ENCODE measurements around the gene RASA3. TPM values are rescaled to one million over a fixed set of nuclear protein-coding genes. Genes with fewer than 3 reads are reported as not detected.
"Not testable (repeated sequence)": the region's sequence is repeated elsewhere in the genome, so short reads cannot be mapped to it uniquely, and the experiment has no call there.

RASA3 gene
- total RNA-seq, 2 donors from 2014 or later = 39.4 to 44.1 TPM

- Mint-ChIP-seq H3K36me3 (peaks cover 12 to 16% of the 10 kb centered on the region in 2 donors), H3K27ac (no peak overlapping the region), H3K9me3 (peaks cover 0 to 4% of the 10 kb centered on the region in 2 donors)
- no peak for ATAC-seq
- no peak for DNase-seq (ENCODE audit: low spot score in 2 of 2)
Measured at GRCh38 chr13:114135731-114136171, 3.3 kb upstream of the RASA3 start.

GRCh38 chr13:114134944-114135610, 2.7 kb upstream of the RASA3 start:
- H3K27ac Mint-ChIP-seq = no peak overlapping the region
- peaks cover 0 to 4% of the 10 kb centered on the region in 2 donors for H3K9me3 Mint-ChIP-seq
- ATAC-seq = no peak
- peaks cover 14 to 17% of the 10 kb centered on the region in 2 donors for H3K36me3 Mint-ChIP-seq
- no peak for DNase-seq (ENCODE audit: low spot score in 2 of 2)

- no peak for ATAC-seq
- peaks cover 0 to 4% of the 10 kb centered on the region in 2 donors for H3K9me3 Mint-ChIP-seq
- no peak overlapping the region for H3K27ac Mint-ChIP-seq
- no peak for DNase-seq (ENCODE audit: low spot score in 2 of 2)
- peaks cover 14 to 17% of the 10 kb centered on the region in 2 donors for H3K36me3 Mint-ChIP-seq
Measured at GRCh38 chr13:114134111-114134943, 1.9 kb upstream of the RASA3 start.

- DNase-seq (ENCODE audit: low spot score in 2 of 2); H3K27ac Mint-ChIP-seq; H3K9me3 Mint-ChIP-seq; ATAC-seq: not testable (repeated sequence)
- H3K36me3 Mint-ChIP-seq = peaks cover 14 to 19% of the 10 kb centered on the region in 2 donors
Measured at GRCh38 chr13:114133552-114133951, 1.1 kb upstream of the RASA3 start.

GRCh38 chr13:114133126-114133525, 703 bp upstream of the RASA3 start:
- H3K9me3 Mint-ChIP-seq; ATAC-seq; H3K27ac Mint-ChIP-seq; DNase-seq (ENCODE audit: low spot score in 2 of 2): not testable (repeated sequence)
- peaks cover 14 to 23% of the 10 kb centered on the region in 2 donors for H3K36me3 Mint-ChIP-seq

- peak overlapping the region; percentile 97 to 99 for H3K27ac Mint-ChIP-seq
- ATAC-seq (peak; percentile 3 to 7), DNase-seq (ENCODE audit: low spot score in 2 of 2) (no peak)
- peaks cover 0 to 5% of the 10 kb centered on the region in 2 donors for H3K9me3 Mint-ChIP-seq
- H3K36me3 Mint-ChIP-seq = peaks cover 14 to 29% of the 10 kb centered on the region in 2 donors
Measured at GRCh38 chr13:114131583-114132418, 622 bp downstream of the RASA3 start.

- DNase-seq (ENCODE audit: low spot score in 2 of 2) = peak; percentile 51 to 83
- ATAC-seq = peak; percentile 38 to 59
- Mint-ChIP-seq H3K27ac (peak overlapping the region; percentile 97 to 99), H3K9me3 (peaks cover 0 to 10% of the 10 kb centered on the region in 2 donors), H3K36me3 (peaks cover 14 to 37% of the 10 kb centered on the region in 2 donors)
Measured at GRCh38 chr13:114130837-114131582, 1.4 kb downstream of the RASA3 start.

GRCh38 chr13:114130131-114130836, 2.1 kb downstream of the RASA3 start:
- peaks cover 14 to 43% of the 10 kb centered on the region in 2 donors for H3K36me3 Mint-ChIP-seq
- ATAC-seq = no peak
- DNase-seq (ENCODE audit: low spot score in 2 of 2) = no peak
- peaks cover 0 to 12% of the 10 kb centered on the region in 2 donors for H3K9me3 Mint-ChIP-seq
- H3K27ac Mint-ChIP-seq = peak overlapping the region; percentile 97 to 99

- ATAC-seq (peak; percentile 4 to 20), DNase-seq (ENCODE audit: low spot score in 2 of 2) (no peak)
- H3K9me3 Mint-ChIP-seq = peaks cover 0 to 15% of the 10 kb centered on the region in 2 donors
- peaks cover 20 to 49% of the 10 kb centered on the region in 2 donors for H3K36me3 Mint-ChIP-seq
- H3K27ac Mint-ChIP-seq = peak overlapping the region; percentile 95 to 97
Measured at GRCh38 chr13:114129649-114130062, 2.8 kb downstream of the RASA3 start.

- ATAC-seq = peak; percentile 69 to 72
- peak; percentile 86 to 88 for DNase-seq (ENCODE audit: low spot score in 2 of 2)
- H3K27ac Mint-ChIP-seq = peak overlapping the region; percentile 95 to 97
- H3K9me3 Mint-ChIP-seq = peaks cover 0 to 15% of the 10 kb centered on the region in 2 donors
- H3K36me3 Mint-ChIP-seq = peaks cover 21 to 52% of the 10 kb centered on the region in 2 donors
Measured at GRCh38 chr13:114128624-114129522, 3.5 kb downstream of the RASA3 start.

- Mint-ChIP-seq H3K36me3 (peaks cover 21 to 52% of the 10 kb centered on the region in 2 donors), H3K27ac (peak overlapping the region; percentile 94 to 97), H3K9me3 (peaks cover 0 to 15% of the 10 kb centered on the region in 2 donors)
- DNase-seq (ENCODE audit: low spot score in 2 of 2) (no peak), ATAC-seq (no peak)
Measured at GRCh38 chr13:114128348-114128623, 4.1 kb downstream of the RASA3 start.

- Mint-ChIP-seq H3K36me3 (peaks cover 21 to 52% of the 10 kb centered on the region in 2 donors), H3K9me3 (peaks cover 0 to 15% of the 10 kb centered on the region in 2 donors), H3K27ac (peak overlapping the region; percentile 94 to 97)
- ATAC-seq = no peak
- no peak for DNase-seq (ENCODE audit: low spot score in 2 of 2)
Measured at GRCh38 chr13:114127473-114128347, 4.7 kb downstream of the RASA3 start.

GRCh38 chr13:114126789-114127472, 5.5 kb downstream of the RASA3 start:
- Mint-ChIP-seq H3K36me3 (peaks cover 21 to 52% of the 10 kb centered on the region in 2 donors), H3K27ac (peak overlapping the region; percentile 94 to 97), H3K9me3 (peaks cover 0 to 15% of the 10 kb centered on the region in 2 donors)
- DNase-seq (ENCODE audit: low spot score in 2 of 2) = no peak
- no peak for ATAC-seq

All from activated naive CD4-positive, alpha-beta T cell treated with anti-CD3 and anti-CD28 coated beads, Interleukin-2, amount 50 U/mL, for 72 hours (primary cell).